ENCODE measurements around the gene WNT10A.

WNT10A gene

DNA sequence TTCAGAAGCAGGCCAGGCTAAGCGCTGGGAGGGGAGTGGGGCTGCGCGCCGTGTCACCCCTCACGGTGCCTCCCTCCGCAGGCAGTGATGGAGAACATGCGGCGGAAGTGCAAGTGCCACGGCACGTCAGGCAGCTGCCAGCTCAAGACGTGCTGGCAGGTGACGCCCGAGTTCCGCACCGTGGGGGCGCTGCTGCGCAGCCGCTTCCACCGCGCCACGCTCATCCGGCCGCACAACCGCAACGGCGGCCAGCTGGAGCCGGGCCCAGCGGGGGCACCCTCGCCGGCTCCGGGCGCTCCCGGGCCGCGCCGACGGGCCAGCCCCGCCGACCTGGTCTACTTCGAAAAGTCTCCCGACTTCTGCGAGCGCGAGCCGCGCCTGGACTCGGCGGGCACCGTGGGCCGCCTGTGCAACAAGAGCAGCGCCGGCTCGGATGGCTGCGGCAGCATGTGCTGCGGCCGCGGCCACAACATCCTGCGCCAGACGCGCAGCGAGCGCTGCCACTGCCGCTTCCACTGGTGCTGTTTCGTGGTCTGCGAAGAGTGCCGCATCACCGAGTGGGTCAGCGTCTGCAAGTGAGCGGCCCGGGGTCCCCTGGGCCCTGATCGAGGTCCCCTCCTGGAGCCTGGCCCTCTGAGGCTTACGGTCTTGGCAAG, 12.2 kb downstream of the WNT10A start:
- DNase-seq = peak in 34 of 51 donors; percentile 9 to 68 (median 43)

DNA sequence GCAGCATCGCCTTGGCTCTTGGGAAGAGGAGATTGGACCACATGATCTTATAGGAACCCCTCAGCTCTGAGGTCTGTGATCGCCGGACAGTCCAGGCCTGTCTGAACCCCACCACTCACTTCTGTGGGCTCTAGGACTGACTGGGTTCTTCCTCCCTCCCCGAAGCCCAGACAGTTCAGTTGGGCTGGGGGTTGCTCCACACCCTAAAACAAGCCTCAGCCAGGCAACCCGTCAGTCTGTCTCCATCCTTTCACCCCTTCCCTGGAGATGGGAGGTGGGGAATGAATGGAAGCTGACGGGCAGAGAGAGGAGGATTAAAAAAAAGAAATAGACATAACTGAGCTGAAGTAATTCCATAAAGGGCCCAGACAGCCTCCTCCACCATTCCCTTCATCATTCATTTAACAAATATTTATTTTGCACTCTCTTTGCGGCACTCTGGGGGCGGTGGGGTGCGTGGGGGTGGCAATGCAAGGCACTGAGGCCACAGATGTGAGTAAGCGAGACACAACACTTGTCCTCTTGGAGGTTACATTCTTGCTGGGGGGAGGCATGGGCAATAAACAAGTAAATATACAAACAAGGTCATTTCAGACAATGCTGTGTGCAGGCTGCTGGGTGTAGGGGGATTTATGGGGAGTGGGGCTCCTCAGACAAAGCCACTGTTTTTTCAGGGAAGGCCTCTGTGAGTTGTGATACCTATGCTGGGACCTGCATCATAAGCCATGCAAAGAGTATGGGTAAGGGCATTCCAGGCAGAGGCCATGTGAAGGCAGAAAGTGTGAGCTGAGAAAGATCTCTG, 12.9 kb downstream of the WNT10A start:
- no peak for DNase-seq

DNA sequence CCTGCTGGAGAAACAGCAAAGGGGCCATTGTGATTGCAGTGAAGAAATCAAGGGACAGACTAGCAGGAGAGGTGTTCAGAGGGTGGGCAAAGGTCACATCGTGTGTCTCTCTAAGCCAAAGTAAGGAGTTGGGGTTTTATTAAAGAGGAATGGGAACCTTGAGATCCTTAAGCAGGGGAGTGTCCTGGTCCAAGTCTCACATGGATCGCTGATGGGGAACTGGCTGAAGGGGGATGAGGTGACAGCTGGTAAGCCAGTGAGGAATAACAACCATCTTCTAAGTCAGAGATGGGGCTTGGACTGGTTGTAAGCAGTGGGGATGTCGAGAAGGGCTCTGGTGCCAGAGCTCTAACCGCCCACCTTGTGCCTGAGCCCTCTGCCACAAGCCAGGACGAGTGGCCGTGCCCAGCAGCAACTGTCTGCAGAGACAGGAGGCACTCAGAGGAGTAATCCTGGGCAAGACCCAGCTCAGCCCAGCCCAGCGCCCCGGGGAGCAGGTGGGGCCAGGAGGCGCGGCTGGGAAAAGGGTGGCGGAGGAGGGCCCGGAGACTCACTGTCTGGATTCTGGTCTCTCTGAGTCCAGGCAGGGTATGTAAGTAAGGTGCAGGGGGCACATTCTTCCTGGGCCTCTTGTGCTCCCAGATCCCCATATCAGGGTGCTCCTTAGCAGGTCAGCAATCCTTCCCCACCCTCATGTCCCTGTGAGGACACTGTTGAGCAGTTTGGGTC, 13.7 kb downstream of the WNT10A start:
- DNase-seq = no peak

DNA sequence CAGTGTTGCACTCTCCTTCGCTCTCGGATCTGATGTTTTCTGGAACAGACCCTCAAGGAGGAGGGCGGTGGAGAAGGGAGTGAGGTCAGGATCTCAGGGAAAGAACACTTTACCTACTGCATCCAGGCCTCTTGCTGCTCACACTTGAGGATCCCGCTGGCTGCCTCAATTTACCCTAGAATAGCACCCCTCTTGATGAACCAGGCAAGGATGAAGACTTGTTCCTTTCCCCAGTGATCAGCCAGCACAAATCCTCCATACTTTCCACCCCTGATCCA, 14.2 kb downstream of the WNT10A start:
- DNase-seq = no peak

DNA sequence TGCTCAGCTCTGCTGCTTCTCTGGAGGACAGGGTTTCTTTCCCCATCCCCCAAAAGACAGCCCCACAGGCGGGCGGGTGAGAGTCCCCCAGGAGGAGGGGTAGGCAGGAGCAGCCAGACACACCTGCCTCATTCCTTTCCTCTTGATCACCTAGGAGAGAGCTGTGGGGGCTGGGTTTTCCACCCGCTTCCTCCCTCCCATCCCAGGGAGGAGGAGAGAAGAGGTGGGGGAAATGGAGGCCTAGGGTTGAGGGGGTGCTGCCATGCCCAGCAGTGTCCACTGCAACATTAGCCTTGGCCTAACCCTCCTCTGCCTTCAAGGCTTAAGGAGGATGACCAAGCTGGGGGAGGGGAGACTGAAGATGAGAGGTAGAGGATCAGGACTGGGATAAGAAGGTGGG, 14.7 kb downstream of the WNT10A start:
- DNase-seq = no peak

DNA sequence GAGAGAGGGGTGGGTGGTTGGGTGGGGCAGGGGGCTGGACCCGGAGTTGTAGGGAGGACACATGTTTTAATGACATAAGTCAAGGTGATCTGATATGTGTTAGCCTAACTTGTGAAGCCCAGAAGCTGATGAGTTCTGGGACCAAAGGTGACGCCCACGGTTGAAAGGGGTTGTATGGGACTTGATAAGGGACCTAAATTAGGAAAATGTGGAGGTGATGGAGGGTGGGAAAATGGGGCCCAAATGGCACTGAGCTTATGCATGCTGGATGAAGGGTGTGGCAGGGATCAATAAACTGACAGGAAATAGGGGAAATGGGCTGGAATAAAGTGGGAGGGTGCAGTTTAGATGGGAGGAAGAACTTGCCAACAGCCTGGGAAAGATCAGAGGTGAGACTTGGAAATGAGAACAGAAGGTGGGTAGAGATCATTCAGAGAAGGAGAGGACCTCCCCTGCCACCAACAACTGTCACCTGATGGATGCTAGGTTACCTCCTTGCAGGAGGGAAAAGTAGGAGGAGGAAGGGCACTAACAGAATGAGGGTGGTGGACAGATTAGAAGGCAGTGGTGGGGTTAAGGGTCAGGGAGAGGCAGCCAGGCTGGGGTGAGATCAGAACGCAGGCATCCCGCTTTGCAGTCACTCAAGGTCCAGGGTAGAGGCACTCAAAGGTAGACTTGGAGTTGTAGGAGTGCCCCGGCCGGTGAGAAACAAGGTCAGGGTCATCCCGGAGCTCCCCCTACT, 15.3 kb downstream of the WNT10A start:
- DNase-seq = no peak

DNA sequence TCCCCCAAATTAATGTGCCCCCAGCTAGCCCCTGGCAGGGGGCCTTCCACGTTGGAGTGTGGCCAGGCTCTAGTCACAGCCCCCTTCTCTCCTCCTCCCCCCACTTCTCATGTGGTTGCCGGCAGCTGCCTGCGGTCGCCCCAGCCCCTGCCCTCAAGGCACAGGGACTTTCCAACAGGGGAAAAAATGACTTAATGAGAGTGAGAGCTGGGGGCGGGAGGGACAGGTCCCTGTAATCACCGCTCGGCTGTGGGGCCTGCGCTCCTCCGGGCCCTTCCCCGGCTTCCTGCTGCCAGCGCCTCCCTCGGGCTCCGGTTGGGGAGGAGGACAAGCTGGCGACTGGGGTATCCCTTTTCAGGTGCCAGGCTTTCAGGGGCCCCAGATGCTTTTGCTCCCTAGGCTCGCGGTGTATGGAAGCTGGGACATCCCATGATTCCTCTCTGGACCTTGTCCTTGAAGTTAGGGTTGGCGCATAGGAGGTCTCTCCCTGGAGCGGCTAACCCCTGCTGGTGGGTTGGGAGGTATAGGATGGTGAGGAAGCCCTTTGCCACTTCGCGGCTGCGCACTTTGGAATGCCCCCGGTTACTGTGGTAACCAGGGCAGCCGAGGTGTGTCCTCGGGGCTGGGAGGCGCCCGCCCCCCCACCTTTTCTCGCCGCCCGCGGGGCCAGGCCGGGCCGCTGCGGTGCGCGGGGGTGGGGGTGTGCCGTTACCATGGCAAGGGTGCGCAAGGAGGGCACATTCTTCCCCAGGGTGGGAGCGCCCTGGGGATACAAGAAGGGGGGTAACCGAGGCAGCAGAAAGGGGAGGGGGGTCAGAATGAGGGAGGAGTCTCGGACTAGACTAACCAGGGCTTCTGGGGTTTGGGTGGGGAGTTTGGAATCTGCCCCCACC, 16.1 kb downstream of the WNT10A start:
- peak in 6 of 51 donors; percentile 16 to 29 (median 23) for DNase-seq

DNA sequence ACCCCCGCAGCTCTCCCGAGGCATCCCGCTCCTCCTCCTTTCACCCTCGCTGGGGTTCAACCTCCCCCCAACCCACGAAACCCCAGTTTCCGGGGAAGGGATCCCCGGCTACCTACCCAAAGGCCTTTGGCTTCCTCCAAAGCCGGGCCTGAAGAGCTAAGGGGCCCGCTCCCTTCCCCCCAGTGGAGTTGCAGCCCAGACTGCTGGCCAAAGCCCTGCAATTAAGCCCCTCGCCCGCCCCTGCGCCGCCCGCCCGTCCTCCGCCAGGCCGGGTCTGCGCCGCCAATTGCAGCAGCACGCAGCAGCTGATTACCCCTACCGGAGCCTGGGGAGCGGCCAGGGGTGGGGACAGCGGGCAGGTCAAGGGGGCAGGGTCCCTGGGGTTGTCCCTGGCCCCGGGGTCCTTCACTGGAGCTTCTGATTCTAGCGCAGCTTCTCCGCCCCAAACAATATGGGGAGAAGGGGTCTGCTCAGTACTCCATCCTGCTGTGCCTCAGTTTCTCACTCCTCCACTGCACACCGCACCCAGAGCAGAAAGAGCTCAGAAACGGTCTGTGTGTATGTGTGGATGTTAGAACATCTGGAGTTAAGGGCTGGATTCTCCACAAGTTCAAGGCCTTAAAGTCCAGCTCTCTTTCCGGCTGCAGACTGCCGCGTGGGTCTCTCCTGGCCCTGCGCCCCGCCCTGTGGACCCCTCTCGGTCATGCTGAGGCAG, 16.9 kb downstream of the WNT10A start:
- no peak for DNase-seq

DNA sequence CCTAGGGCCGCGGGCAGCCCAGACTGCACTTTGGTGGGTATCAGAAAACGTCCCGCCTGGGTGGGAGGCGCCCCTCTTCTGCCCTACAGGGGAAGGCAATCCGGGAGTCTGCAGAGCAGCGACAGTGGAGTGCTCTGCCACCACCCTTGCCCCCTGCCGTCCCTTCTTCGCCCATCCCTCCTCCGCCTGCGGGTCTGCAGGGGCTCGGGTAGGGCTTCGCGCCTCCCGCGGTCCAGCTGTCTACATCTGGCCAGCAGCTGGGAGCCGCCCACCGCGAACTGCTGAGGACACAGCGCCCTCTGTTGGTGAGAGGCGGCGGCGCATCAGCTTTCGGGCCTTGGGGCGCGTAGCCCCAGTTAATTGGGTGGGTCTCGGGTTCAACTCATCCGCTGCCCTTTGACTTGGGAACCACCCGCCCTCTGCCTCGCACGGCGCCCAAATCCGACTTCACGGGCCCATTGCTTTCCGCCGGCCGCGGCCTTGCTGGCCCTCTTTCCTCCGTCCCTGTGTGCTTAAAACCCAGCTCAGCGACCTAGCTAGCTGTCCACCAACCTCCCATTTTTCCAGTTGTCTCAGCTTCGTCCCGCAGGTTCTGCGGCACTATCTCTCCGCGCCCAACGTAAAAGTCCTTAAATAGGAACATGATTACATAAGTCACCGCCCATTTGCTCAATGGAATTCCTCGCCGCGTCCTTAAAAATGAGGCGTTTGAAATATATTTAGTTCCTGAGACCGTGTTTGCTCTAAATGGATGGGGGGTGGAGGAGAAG, 17.6 kb downstream of the WNT10A start:
- DNase-seq = peak in 37 of 51 donors; percentile 5 to 83 (median 35)

DNA sequence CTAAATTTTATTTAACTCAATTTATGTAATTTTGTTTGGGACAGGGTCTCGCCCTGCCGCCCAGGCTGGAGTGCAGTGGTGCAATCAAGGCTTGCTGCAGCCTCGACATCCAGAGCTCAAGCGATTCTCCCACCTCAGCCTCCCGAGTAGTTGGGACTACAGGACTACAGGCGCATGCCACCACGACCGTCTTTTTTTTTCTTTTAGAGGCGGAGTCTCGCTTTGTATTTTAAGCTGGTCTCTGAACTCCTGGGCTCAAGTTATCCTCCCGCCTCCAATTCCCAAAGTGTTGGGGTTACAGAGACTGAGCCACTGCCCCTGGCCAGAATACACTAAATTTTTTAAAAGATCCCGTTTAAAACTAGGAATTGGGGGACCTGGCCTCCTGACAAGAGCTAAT, 18.5 kb downstream of the WNT10A start:
- DNase-seq = no peak

DNA sequence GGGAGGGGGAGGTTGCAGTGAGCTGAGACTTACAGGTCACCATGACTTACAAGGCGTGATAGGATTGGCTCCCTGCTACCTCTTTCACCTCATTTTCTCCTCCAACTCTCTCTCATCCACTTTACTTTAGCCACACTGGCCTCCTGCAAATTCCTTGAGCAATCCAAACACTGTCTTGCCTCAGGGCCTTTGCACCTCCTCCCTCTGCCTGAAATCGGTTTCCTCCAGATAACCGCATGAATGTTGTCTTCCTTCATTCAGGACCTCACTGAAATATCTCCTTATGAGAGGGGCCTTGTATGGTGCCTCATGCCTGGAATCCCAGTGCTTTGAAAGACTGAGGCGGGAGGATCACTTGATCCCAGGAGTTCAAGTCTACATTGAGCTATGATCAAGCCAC, 21.8 kb downstream of the WNT10A start:
- no peak for DNase-seq

DNA sequence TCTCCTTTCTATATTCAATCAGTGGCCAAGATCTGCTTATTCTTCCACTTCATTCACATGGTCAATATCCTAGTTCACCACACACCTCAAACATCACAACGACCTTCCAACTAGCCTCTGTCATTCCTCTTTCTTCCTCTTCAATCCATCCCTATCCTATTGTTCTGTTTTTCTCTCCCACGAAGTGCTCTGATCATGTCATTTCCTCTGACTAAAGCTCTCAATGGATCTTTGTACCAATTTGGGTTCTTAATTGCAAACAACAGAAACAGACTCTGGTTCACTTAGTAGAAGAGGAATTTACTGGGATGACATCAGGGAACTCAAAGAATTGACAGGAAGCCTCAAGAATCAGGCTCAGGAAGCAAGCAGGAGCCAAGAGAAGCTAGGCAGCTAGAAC, 23.5 kb downstream of the WNT10A start:
- DNase-seq = no peak

DNA sequence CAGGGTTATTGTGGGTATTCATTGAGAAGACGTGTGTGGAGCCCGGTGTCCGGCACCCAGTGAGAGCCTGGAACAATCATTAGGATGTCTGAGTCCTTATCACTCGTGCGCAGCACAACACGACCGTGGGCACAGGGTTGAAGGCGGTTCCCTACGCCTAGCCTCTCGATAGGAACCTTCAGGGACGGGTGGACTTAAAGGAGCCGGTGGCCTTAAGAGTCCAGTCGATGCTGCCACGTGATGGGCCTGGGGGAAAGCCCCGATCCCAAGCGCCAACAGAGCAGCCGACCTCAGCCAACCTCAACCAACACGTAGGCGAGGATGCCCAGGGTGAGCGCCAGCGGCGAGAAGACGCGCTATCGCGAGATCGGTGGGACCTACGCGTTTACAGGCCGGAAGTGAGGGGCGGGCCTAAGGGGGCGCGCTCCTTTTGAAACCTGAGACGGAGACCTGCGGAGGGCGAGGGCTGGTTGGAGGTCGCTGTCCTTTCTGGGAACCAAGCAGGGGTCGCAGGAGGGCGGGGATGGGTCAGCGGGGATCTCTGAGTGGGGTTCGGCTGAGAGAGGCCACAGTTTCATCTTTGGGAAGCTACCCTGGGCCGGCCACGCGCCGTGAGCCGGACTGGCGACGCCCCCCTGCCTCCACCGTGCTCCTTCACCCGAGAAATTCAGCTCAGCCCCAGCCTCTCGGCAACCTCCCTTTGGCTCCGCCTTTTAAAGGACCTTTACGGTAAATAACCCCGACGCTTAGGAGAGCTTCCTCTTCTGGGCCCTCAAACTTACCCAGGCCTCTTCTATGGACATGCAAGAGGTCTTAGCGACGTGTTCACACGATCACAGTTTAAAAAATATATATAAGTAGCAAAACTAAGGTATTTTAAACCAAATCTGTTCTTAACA, 28.3 kb downstream of the WNT10A start:
- DNase-seq = peak in 46 of 51 donors; percentile 6 to 83 (median 54)

DNA sequence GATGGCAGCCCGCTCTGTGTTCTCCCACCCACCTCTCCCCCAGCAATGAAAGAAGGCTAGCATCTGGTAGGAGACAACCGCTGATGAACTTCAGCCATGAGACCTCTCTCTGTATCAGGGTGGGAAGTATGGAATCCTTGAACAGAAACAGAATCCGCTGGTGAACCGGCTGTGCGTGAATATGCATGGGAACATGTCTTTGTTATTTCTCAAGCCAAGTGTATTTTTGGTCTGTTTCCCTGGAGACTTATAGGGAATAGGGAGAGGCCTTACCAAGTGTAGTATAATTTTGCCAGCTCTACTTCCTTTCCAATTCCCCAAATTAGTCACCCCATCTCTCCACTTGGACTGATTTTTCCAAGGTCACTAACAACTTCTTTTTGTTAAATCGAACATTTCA, 30.1 kb downstream of the WNT10A start:
- DNase-seq = no peak

DNA sequence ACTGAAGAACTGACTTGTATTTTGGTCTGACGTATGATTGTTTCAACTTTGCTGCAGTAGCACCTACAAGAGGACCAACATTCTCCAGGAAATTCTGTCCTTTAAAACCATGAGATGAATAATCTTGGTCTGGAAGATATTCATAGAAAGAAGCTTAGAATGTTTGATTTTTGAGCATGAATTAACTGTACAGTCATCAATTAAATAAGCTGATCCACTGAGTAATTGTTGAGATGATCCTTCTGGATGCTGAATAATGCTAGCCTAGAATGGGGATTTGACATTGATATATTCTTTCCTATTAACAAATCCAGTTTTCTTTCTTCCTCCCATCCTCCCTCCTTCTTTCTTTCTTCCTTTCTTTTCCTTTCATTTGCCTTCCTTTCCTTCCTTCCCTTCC, 39.9 kb downstream of the WNT10A start:
- DNase-seq = no peak

DNA sequence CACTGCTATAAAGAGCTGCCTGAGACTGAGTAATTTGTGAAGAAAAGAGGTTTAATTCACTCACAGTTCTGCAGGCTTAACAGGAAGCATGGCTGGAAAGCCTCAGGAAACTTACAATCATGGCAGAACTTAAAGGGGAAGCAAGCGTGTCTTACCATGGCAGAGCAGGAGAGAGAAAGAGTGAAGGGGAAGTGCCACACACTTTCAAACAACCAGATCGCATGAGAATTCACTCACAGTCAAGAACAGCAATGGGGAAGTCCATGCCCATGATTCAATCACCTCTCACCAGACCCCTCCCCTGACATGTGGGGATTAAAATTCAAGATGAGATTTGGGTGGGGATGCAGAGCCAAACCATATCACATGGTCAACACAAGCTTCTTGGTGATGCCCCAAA, 44.1 kb downstream of the WNT10A start:
- DNase-seq = no peak

DNA sequence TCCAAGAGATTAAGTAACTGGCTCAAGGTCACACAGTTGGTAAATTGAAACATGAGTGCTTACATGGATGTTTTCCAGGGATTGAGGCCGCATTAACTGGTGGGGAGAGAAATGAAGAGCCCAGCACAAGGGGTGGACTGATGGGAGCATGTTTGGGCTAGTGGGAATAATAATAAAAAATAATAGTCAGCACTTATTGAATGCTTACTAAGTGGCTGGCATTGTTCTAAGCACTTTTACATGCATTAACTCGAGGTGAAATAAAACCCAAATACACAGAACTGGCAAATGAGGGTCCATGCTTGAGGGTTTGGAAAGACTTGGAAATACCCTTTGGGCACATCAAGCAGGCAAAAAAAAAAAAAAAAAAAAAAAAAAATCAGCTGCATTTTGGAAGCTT, 44.8 kb downstream of the WNT10A start:
- no peak for DNase-seq

DNA sequence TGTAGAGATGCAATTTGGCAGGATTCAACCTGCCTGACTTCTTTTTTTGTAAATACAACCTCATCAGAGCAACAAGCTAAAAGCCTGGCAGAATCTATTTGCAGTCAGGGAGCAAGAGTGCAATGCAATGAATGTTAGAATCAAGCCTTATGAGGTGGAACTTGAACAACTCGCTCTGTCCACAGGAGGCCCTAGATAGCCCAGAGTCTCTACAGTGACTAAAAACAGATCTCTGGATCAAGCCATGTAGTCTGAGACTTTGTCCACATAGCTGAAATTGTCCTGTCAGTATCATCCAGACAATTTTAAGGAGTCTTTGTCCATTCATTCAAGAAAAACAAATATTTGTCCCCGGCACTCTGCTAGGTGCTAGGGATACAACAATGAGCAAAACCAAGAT, 46.8 kb downstream of the WNT10A start:
- DNase-seq = no peak

All from hypothalamus (tissue), 51 donors.